Stimulated activated CD8-positive, alpha-beta memory T cell treated with anti-CD3 and anti-CD28 coated beads, Interleukin-7, amount 100 ng/mL, for 1 hour (primary cell): ENCODE results near the gene DDX19B.
"Not testable (repeated sequence)": the region's sequence is repeated elsewhere in the genome, so short reads cannot be mapped to it uniquely, and the experiment has no call there.

ENCODE experiments used
- DNase-seq, 2 donors: peaks; one replicate each; pipeline ENCODE4 v3.0.0-alpha.2; 2020; ENCODE audit warnings: low read depth in 2 of 2

DDX19B gene

GRCh38 chr16:70349783-70350182 lies 50.8 kb downstream of the DDX19B start:
- no peak for DNase-seq

DNA sequence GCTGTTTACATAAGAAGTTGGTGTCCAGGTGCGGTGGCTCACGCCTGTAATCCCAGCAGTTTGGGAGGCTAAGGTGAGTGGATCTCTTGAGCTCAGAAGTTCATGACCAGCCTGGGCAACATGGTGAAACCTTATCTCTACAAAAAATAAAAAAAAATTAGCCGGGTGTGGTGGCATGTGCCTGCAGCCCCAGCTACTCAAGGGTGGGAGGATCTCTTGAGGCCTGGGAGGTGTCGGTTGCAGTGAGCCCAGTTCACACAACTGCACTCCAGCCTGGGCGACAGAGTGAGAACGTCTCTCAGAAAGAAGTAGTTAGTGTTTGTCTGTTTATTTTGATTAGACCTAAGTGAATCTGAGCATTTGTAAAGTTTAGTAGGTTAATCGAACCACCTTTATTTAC lies 60.6 kb downstream of the DDX19B start:
- no peak for DNase-seq

- DNase-seq = no peak
Measured at GRCh38 chr16:70364399-70364798, 65.4 kb downstream of the DDX19B start.

DNA sequence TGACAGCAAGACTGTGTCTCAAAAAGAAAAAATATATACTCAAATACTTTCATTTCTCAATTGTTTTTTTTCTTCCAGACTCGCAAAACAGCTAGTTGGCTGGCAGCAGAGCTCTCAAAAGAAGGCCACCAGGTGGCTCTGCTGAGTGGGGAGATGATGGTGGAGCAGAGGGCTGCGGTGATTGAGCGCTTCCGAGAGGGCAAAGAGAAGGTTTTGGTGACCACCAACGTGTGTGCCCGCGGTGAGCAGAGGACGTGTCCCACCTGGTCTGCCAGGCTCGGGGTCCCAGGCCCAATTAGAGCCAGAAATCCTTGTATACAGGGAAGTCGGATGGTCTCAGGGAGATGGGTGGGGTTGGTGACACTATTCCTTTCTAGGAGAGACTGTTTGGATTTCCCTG lies 71.2 kb downstream of the DDX19B start:
- DNase-seq = not testable (repeated sequence)

DNA sequence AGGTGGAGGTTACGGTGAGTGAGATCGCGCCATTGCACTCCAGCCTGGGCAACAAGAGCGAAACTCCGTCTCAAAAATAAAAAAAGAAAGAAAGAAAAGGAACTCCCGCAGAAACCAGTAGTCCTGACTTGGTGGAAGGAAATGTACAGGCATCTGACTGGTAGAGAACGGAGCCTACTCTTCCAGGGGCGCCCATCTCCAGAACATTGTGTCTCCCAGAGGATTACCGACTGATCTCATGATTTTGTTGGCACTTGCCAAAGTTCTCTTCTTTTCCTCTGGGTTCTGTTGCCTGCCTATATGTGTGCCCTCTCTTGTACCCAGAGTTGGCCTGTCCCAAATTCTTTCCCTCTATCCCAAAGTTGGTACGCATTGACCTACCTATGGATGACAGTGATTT lies 71.9 kb downstream of the DDX19B start:
- no peak for DNase-seq

DNA sequence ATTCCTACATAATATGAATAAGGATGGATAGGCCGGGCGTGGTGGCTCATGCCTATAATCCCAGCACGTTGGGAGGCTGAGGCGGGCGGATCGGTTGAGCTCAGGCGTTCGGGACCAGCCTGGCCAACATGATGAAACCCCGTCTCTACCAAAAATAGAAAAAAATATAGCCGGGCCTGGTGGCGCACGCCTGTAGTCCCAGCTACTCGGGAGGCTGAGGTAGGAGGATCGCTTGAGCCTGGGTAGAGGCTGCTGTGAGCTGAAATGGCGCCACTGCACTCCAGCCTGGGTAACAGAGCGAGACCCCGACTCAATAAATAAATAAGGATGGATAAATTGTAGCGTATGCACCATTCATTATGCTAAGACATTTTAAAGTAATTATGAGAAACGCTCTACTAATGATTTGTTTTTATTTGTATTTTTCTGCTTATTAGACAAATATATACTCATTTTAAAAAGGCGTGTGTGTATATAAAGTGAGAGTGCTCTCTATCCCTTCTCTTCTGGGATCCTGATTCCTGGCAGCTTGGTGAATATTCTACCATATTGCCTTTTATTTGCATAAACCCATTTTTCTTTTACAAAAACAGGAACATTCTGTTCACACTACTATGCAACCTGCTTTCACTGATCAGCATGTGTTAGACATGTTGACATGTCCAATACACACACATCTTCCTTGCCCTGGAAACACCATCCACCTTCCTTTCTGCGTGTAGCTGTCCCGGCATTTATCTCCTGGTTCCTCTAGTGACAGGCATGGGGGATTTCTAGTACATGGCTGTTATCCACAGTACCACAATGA lies 74.1 kb downstream of the DDX19B start:
- no peak for DNase-seq

DNA sequence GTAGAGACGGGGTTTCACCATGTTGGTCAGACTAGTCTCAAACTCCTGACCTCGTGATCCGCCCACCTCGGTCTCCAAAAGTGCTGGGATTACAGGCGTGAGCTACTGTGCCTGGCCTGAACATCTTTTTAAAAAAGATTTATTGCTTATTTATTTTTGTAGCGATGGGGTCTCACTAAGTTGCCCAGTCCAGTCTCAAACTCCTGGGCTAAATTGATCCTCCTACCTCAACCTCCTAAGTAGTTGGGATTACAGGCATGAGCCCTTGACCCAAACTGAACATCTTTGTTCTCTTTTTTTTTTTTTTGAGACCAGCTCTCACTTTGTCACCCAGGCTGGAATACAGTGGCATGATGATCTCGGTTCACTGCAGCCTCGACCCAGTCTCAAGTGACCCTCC lies 75.2 kb downstream of the DDX19B start:
- no peak for DNase-seq

DNA sequence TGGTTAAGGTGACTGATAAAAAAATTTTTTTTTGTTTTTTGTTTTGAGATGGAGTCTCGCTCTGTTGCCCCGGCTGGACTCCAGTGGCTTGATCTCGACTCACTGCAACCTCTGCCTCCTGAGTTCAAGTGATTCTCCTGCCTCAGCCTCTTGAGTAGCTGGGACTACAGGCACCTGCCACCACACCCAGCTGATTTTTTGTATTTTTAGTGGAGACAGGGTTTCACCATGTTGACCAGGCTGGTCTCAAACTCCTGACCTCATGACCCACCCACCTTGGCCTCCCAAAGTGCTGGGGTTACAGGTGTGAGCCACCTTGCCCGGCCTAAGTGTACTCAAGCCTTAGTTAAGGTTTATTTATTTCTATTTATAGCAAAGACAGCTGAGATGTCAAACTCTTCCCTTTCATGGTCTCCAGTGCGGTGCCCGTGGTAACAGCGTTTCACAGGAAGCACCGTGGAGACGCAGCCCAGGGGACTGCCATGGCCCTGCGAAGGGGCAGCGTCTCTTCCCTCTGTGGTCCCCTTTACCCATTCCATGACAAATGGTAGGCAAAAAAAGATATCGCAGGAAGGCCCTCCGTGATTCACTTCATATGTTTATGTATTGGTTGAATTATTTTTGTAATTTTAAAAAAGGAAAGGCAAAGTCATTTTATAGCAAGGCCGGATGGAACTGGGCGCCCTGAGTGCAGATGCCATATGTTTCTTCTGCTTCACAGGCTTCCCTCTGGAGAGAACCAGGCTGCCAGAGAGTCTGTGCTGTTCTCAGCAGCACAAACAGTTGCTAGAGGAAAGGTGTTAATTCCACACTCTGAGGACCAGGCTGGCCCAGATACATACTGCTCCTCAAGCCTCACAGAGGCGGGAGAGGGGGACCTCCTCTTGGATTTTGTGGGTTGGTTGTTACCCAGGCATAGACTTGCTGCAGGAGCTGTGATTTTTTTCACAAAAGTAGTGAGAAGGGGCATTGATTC lies 76.9 kb downstream of the DDX19B start:
- no peak for DNase-seq

DNA sequence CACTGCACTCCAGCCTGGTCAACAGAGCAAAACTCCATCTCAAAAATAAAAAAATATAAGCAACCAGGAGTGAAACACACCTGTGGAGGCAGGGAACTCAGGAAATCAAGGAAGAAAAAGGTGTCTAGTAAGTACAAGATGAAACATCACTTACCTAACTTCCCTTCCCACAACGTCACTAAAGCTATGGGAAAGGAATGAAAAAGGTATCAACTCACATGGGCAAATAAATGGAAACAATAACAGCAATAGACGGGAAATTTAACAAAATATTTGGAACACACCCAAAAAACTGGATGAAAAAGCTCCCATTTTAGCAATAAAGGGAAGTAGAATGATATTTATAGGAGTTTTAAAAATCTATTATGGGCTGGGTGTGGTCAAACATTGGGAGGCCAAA lies 78.8 kb downstream of the DDX19B start:
- no peak for DNase-seq

GRCh38 chr16:70378869-70379493 lies 80.0 kb downstream of the DDX19B start:
- DNase-seq = no peak

DNA sequence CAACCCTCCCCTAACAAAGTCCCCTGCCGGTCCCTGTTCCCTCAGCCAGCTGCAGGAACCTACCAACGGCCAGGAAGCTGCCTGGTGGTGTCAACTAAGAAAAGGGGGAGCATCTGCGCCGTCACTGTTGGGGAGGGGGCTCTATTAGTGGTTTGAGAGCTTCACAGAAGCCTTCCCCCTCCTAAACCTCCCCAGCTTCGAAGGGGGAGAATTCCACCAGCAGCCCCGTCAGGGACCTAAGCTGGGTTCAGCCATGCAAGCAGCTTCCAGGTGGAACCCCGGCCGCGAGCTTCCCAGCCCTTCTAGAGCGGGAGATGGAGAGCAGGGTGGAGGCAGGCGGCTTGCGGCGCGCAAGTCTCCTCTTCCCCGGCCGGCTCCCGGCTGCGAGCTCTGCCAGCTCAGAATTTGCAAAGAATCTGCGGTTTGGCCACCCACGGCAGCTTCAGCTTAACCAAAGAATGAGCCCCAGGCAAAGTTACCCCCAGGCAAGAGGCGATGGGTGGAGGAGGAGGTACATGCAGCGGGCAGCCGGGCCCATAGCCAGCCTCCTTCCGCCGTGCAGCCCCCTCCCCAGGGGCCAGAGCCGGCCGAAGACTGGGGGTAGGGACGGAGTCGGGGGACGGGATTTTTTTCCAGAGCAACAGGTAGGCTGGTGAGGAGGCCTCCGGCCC lies 81.4 kb downstream of the DDX19B start:
- DNase-seq = peak; percentile 23 to 36

DNA sequence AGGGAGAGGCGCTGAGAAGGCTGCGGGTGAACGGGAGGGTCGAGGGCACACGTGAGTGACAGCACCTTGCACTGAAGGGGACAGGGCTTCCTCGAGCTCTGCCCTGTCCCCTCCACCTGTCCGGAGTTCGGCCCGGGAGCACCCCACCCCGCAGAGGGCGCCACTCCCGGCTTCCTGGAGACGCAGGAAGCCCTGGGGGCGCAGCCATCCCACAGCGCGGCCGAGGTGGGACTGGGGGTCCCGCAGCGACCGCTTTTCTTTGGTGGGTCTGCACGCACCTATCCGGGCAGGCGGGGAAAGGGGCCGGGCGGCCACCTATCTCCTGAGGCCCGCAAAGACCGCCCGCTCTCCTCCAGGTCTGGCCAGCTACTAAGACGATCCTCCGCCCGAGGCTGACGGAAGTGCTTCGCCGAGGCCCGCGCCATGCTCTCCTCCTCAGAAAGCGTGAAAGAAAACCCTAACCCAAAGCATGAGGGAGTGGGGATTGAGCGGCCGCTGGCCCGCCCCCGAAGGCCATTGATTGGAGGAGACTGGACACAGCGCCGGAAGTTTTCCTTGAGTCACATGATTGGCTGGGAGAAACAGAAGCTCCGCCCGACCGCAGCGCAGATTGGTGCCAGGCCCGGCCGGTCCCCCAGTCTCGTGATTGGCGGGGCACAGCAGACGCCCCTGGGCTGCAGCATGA lies 82.1 kb downstream of the DDX19B start:
- DNase-seq = peak; percentile 89

DNA sequence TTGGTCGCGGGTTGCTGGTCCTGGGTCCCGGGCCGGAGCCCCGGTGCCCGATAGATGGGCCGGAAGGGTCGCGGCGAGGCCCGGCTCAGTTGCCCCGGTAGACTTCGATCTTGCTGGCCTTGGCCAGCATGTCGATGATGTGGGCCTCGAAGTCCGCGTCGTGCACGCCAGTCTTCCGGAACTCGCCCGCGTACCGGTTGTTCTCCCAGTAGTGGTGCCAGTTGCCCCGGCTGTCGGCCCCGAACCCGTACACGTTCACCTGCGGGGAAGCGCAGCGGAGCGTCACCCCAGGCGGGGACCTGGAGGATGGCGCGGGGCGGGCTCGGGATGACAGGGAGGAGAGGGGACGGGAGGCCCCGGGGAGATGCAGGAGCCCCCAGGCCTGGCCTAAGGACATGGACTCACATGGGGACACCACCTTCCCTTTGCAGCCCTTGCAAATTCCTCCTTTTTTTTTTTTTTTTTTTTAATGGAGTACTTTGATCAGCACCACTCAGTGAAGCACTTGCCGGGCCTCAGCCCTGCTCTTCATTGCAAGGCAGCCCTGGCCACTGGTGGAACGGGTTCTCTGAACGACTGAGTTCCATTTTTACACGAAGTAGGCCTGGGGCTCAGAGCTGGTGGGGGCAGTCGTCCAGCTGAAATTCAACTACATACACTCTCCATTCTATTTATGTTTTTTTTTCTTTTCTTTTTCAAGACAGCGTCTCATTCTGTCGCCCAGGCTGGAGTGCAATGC lies 82.8 kb downstream of the DDX19B start:
- DNase-seq = no peak

- DNase-seq = no peak
Measured at GRCh38 chr16:70383421-70383960, 84.5 kb downstream of the DDX19B start.
